CMK (cell line): ENCODE results near the gene DNER.

ENCODE experiments used
- DNase-seq: peaks from one replicate; pipeline ENCODE4 v3.0.0-alpha.2; 2010; ENCODE audit warnings: low read depth

Gene DNER

DNA sequence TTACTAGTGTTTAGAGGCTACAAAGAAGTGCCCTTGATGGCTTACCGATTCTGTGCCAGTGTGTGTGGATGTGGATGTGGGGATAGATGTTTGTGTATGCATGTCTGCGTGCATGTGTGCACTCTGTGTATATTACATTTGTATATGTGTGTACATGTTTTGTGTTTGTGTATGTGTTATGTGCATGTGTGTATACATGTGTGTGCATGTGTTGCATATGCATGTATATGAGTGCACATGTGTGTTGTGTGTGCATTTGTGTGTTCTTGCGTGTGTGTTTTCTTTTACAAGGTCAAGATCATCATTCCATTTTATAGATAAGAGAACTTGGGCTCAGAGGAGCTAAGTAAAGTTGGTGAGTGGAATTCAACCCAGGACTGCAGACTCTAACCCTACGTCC, 226.1 kb downstream of the DNER start:
- DNase-seq: no peak

DNA sequence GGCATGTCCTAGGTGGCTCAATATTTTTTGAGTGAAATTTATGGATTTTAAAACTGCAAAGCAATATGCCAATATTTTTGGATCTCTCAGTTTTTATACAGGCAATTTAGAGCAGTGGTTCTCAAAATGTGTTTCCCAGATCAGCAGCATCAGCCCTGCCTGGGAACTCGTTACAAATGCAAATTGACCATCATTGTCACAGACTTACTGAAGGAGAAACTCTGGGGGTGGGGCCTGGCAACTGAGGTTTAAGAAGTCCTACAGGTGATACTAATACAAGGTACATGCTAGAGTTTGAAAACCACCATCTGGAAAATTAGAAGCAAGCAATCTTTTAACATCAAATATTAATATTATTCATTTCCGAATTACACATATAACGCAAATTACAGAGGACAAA, 227.7 kb downstream of the DNER start:
- DNase-seq: no peak

DNA sequence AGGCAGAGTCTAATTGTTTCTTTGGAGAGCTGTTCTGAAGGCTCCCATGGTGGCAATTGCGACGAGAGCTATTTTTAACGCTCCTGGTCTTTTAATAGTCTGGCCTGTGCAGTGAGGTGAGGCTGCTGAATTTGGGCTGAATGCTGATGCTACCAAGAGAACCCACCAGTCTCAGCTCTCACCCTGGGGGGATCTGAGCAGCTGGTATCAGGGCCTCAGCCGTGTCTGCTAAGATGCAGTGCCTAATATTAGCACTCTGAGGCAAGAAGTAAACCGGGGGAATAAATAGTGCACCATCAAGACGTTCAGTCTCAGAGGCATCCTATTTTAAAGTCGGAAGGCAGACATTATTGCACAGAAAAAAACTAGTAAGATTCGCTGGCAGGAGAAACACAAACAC, 228.5 kb downstream of the DNER start:
- no peak for DNase-seq

DNA sequence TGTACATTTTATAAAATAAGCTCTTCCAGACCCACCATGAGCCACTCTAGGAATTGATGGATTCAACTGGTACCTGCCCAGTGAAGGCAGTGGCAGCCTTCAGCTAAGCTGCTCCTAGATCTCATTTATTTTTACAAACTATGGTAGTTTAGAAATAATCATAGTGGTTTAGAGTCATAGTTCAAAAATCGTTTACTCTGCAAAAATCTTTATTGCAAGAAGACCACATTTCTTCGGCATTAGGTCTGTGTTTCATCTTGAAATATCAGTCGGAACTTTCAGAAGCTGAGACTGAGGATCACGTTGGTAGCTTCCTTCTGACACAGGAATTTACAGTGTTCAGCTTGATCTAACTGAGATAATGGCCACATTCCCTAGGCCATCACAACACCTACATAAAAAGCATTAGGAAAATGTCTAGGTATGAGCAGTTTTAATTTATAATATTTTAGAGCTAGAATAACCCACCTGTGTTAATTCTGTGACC, 237.0 kb downstream of the DNER start:
- DNase-seq: no peak

DNA sequence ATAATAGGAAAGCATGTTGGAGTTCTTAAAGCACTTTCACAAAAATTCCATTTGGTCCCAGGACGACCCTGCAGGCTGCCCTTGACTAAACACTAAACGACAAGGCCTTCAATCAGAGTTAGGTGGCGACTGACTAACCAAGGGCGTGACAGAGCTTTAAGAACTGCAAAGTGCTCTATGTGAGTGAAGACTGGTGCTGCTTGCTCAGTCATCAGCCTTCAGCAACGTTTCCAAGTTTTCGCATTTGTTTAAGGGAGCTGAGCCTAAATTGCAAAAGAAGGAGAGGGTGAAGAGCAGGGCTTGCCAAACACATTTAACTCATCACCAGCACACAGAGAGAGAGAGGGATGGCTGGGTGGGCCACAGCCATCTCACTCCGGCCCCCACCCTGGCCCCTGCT, 238.6 kb downstream of the DNER start:
- DNase-seq: no peak

DNA sequence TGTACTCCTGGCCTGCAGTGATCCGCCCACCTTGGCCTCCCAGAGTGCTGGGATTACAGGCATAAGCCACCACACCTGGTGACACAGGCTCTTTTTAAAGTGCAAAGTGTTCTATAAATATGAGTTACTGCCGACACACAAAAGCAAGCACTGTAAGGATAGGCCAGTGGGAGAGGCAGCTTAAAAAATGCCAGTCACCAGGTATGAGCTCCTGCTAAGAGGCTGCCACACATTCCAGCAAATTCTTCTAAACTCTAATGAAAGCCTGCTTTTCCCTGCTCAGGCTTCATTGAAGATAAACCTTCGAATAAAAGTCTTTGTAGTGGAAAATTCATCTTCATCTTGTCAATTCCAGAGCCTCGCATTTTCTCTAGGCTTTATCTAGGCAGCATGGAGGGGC, 240.2 kb downstream of the DNER start:
- no peak for DNase-seq

DNA sequence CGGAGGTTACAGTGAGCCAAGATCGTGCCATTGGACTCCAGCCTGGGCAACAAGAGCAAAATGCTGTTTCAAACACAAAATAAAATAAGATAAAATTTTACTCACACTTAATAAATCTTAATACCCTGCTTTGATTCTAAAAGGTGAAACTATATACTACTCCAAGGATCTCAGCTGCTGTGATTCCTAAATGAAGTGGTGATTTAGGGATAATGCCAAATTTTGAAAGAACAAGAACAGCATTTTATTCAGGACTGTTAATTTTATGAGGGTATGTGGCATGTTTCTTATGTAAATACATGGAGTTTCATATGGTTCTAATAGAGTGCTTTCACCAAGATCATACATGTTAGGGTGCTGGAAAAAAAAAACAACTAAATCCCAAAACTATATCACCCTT, 243.6 kb downstream of the DNER start:
- no peak for DNase-seq

DNA sequence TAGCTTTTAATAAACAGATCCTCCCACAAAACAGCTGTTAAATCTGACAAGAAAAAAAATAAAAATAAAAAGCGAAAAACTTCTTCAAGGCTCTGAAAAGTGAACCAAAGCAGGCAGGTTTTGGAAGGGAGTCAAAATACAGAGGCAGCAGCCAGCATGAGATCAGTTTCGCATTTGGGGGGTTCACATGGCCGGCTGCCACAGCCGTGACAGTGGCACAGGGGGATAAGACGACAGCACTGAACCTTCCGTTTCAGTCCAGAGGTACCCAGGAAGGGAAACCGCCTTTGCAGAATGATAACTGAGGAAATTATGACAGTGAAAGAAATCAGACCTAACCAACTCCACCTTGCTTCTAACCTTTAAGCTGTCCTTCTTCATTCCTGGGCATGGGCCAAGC, 246.6 kb downstream of the DNER start:
- DNase-seq: no peak

DNA sequence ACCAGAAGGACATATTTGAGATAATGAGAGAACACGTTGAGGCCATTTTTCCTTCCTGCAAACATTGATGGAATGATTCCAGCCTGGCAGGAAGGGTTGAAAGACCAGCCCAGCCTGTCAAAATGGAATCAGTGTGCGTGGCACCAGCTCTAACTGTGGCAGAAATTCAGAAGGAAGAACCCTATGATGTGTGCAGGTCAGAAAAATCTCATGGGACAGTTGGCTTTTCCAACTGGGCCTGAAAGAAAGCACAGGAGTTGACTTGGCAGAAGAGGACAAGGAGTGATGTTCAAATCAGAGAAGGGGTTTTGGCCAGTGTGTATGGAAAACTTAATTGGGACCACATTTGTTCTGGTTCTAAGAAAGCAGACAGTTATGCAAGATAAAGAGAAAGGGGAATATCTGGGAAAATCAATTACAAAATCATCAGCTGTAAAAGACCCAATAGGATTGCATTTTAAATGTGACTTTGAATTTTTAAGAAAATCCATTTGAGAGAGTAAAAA, 250.5 kb downstream of the DNER start:
- no peak for DNase-seq

DNA sequence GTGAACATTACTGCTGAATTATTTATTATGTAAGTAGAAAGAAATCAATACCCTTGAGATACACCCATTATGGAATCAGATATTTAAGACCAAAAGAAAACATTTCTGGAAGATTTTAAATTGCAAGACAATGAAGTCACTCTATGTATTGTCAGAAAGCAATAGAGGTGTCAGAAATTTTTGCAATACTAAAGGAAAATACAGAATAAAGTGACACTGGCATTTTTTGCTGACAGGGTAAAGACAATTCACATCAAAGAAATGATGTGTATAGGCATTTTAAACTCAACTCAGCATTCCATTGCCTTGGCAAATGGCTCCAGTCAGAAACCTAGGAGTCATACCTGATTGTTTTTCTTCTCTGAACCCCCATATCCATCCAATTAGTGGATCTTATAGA, 252.2 kb downstream of the DNER start:
- no peak for DNase-seq

DNA sequence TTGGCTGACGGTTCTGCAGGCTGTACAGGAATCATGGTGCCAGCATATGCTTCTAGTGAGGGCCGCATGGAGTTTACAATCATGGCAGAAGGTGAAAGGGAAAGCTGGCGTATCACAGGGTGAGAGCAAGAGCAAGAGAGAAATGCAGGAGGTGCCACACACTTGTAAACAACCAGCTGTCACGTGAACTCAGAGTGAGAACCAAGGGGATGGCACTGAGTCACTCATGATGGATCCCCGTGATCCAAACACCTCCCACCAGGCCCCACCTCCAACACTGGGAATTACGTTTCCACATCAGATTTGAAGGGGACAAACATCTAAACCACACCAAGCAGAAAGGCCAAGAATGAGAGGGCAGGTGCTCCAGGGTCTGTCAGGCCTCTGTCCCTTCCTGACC, 258.3 kb downstream of the DNER start:
- DNase-seq: no peak

DNA sequence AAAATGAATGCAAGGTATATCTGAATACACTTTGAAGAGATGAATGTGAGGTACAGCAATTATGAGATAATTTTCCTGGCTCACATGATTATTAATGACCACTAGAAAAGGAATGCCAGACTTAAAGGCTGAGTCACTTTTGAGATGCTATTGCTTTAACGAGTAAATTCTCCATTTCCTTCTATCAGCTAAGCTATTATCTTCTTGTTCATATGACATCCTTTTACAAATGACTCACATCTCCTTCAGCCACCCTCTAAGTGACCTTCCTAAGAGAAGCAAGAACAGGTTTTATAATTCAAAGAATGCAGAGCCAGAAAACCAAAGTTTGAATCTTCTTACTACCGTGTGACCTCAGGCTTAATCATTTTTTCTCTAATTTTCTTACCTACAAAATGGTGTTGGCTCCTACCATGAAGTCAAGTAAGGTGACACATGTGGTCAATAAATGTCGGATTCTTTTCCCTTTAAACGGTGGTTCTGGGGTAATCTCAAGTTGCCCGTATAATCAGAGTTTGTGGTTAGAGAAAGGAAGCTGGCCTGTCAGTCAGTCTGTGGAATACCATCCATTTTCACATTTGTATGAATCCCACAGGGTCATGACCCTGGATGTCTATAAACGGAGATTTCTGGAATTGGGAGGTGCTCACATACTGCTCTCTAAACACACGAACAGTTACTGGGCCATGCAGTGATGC, 259.3 kb downstream of the DNER start:
- DNase-seq: no peak

DNA sequence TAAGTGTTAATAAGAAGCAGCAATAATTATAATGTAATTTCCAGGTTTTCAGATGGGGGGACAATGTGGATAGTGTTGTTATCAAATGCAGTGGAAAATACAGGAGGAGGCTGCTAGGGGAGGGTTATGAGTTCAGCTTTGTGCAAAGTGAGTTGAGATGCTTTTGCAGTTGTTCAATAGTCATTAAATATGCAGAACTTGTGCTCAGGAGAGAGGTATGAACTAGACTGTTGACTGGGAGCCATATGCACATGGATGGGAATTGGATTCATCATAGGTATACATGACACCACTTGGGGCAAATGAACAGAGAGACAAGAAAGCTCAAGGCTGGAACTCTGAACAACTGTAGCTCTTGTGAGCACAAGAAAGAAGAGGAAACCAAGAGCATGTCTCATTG, 261.1 kb downstream of the DNER start:
- DNase-seq: no peak

DNA sequence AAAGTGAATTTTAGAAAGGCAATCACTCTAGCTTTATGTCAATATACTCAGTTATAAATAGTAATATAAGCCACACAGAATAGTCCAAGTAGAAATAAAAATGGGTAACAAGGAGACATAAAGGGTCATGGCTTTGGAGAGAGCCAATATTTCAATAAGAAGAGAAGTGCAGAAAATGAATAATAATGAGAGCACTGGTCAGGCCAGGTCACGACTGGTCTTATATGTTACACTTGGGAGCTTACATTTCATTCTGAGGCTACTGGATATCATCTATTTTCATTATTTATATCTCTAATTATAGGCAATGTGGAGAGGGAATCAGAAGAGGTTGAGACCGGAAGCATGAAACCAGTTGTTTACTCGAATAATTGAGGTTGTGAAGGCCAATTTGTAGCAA, 262.5 kb downstream of the DNER start:
- DNase-seq: no peak

DNA sequence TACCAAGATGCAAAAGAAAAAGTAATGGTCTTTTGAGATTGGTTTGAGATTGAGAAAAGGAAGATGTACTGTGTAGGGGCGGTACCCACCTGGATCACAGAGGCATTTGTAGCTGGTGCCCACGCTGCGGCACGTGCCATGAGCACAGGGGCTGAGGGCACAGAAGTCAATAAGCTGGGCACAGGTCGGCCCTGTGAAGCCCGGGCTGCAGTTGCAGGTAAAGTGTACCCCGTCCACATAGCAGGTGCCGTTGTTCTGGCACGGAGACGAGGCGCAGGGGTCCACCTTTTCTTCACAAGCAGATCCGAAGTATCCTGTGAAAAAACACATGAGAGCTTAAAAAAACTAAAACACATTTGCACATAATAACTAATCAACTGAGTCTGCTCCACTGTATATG, 267.1 kb downstream of the DNER start:
- DNase-seq: no peak

DNA sequence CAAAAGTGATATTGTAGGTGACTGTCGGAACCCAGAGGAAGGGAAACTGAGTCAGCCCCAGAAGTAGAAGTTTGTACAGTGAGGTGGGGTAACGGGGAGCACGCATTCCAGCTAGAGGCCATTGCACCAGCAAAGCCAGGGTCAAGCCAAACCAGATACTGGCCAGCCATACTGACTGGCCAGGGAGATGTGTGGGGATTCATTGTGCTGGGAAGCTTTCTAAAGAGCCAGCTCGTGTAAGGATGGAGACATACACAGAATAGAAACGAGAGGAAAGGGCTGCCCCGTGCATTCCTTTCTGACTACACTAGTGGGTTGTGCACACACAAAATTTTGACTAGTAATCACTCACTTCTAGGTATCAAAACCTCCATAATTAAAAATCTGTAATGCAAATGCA, 268.0 kb downstream of the DNER start:
- DNase-seq: no peak

DNA sequence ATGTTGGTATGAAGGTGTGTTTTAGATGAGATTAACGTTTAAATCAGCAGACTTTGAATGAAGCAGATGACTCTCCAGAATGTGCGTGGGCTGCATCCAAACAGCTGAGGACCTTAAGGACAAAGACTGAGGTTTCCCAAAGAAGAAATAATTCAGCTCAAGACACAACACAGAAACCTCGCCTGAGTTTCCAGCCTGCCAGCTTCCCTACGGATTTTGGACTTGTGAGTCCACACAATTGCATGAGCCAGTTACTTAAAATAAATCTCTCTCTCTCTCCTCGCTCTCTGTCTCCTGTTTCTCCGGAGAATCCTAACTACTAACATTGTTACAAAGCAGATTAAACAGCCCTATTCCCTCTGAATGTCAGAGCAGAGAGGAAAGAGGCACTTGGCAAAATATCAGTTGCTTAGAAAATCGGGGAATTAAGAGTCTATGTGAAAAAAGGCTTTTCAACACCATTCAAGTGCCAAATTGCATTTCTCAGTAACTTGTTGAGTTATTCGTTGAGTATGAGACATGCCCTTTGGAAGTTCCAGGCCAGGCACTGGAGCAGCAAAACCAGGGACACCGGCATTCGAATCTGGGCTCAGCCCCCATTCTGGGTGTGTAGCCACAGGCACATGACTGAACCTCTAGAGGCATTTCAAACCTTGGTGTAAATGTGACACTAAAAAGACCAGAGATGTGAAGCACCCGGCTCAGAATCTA, 268.7 kb downstream of the DNER start:
- no peak for DNase-seq

DNA sequence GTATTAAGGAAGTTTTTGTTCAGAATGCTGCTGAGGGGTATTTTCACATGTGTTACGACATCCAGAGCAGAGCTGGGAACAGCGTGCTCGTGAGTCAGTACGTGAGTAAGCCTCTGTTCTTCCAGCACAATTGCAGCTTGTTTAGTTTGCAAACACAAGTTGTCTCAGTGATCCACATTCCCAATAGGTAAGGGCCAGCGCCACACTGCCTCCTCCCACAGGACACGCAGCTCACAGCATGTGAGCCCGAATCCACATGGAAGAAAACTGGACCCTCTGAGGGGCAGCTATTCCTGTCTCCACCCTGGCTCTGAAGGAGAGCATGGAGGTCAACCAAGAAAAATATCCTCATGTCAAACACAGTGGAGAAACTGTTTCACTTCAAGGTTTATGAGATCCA, 269.3 kb downstream of the DNER start:
- no peak for DNase-seq

DNA sequence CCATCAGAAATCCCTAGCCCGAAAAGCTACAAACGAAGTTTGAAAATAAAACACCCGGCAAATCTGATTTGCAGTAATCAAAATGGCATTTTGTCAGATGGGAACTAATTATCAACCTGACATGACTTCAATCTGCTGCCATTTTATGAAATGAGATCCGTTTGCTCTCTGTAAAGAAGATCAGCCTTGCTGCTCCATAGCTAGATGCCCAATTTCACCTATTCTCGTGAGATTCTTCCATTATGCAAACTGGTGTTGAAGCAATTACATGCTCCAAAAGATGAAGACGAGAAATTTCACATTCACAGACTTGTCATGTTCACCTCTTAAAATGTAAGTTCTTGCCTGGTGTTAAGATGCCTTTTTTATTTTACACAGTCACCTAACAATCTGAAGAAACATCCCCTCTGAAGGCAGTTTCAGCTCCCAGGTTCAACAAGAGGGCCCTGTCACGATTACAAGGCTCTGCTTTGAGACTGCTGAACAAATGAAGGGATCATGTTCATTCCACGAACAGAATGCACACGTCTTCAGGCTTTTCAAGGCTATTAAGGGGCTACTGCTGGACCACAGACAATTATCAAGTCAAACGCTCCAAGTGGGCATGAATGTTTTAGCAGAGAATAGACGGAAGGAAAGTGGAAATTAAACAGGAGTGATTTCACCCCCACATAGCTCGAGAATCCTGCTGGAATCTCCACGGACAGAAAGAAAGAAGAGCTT, 270.6 kb downstream of the DNER start:
- DNase-seq: no peak

DNA sequence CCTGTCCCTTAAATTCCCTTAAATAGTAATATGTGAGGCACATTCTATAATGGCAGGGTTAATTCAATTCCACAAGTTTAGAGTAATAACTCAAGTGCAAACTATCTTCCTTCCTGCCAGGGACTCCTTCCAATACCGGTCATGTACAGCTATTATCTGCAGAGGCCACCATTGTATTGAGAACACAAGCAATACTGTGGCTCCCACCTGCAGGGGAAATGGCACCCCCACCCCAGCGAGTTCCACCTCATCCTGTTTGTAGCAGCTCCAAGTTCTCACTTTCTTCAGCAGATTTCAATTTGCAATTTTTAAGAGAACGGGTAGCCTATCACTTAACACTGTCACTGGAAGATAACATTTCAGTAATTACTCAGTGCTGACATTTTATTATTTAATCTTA, 271.2 kb downstream of the DNER start:
- no peak for DNase-seq

DNA sequence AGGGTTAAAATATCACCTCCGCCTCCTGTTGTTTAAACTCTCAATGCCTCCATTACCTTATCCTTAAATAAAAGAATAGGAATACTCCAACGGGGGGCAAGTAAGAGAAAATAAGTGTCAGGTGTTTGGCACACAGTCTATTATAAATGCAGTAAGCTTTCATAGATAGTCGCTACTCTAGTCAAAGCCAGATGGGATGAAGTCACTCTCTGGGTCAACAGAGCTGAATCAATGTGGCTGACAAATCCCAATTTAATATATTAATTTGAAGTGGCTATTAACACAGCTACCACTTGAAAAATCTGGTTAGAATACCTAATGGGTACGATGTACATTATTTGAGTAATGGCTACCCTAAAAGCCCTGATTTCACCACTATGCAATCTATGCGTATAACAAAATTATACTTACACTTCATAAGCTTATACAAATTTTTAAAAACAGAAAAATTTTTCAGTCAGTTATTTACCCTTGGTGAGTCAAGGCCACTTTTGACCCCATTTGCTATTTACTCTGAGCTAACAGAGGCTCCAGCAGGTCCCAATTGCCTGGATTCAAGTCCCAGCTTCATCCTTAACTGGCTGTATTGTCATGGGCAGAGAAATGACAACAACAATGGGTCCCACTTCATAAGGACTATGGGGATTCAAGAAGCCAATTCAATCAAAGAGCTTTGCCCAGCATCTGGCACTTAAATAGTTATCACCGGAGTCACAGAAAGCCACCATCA, 275.8 kb downstream of the DNER start:
- no peak for DNase-seq

DNA sequence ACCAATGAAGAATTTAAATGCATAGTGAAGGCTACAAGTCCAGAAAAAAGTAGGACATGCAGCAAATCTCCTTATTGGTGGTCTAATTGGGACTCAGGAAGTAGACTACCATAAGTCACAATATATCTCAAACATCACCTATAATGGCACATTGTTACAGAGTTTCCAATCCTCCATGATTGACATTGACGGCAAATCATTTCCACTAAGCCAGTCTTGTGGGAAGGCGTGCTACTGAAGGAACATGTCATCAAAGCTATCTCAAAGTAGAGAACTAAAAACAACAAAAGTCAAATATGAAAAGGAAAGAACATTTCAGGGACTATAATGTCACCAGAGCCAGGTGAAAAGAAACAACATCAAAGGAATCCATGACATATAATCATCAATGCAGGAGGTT, 276.9 kb downstream of the DNER start:
- no peak for DNase-seq
